PC-9 (cell line): ENCODE measurements around the gene HTR2B.

Experiments used
- EZH2 ChIP-seq: fragments of 200-600 bp; sonication (generic); IDR thresholded peaks from 2 replicates; pipeline ENCODE4 v1.8.0; 2017; ENCODE audit warnings: antibody characterized with exemption, low read depth
- TF ChIP-seq, protein P1 (sequence below): fragments of 200-600 bp; sonication (generic); conservative IDR thresholded peaks from 2 replicates; pipeline ENCODE4 v1.6.1; 2017; ENCODE audit warnings: mixed run types, antibody characterized with exemption, mild to moderate bottlenecking, moderate library complexity

DNA sequence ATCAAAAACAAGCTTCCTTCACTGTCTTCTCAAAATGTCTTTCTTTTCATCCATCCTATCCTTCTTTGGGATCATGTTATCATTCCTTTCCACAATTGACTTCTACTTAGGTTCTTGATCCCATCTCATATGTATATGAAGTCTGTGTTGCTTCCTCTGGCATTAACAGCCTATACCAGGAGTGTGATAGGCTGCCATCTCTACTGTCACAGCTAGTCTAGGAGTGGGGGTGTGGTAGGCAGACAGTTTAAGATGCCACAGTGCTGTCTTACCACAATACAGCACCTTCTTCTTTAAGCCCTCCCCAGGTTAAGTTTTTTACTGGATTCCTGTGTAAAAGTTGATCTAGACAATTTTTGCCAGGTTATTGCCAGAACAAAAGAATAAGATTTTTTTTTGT, 3.7 kb upstream of the HTR2B start:
- TF ChIP-seq, protein P1, sequence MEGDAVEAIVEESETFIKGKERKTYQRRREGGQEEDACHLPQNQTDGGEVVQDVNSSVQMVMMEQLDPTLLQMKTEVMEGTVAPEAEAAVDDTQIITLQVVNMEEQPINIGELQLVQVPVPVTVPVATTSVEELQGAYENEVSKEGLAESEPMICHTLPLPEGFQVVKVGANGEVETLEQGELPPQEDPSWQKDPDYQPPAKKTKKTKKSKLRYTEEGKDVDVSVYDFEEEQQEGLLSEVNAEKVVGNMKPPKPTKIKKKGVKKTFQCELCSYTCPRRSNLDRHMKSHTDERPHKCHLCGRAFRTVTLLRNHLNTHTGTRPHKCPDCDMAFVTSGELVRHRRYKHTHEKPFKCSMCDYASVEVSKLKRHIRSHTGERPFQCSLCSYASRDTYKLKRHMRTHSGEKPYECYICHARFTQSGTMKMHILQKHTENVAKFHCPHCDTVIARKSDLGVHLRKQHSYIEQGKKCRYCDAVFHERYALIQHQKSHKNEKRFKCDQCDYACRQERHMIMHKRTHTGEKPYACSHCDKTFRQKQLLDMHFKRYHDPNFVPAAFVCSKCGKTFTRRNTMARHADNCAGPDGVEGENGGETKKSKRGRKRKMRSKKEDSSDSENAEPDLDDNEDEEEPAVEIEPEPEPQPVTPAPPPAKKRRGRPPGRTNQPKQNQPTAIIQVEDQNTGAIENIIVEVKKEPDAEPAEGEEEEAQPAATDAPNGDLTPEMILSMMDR = no peak
- no peak for TF ChIP-seq EZH2
